ENCODE data around the gene CHAC1.
"Not testable (repeated sequence)": the region's sequence is repeated elsewhere in the genome, so short reads cannot be mapped to it uniquely, and the experiment has no call there.

DNA sequence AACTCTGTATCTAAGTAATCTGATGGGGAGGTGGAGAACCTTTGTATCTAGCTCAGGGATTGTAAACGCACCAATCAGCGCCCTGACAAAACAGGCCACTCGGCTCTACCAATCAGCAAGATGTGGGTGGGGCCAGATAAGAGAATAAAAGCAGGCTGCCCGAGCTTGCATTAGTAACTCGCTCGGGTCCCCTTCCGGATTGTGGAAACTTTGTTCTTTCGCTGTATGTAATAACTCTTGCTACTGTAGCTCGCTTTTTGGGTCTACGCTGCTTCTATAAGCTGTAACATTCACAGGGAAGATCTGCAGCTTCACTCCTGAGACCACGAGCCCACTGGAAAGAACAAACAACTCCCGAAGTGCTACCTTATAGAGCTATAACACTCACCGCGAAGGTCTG is 9.0 kb downstream of the CHAC1 start:
- TF ChIP-seq POLR2A, CTCF (IDR thresholded peaks at IDR 0.05): not testable (repeated sequence)
